ENCODE measurements around the gene RAB20. TPM values are rescaled to one million over a fixed set of nuclear protein-coding genes. Genes with fewer than 3 reads are reported as not detected.

The RAB20 gene
- polyA plus RNA-seq, 1 donor (not counting 4 experiments of a cell fraction or from before 2014, with no cell fraction given), result 4.3 TPM

- H3K9ac ChIP-seq (ENCODE audit: control insufficient read depth, extremely low read depth, insufficient read depth, low read length), result no peak overlapping the region
- DNase-seq (ENCODE audit: low read depth, low spot score) (no peak), FAIRE-seq (no peak)
- H3K9me1 ChIP-seq (ENCODE audit: control insufficient read depth, extremely low read depth, insufficient read depth, low read length), result no peaks in the 10 kb centered on the region
- no peak overlapping the region for H3K4me2 ChIP-seq (ENCODE audit: control insufficient read depth, extremely low read depth, insufficient read depth, low read depth, low read length)
- TF ChIP-seq CTCF (optimal IDR thresholded peaks at IDR 0.05 in 1 of 3, IDR thresholded peaks at IDR 0.05 in 1 of 3, conservative IDR thresholded peaks at IDR 0.05 in 1 of 3; ENCODE audit: extremely low read depth in 1 of 3, insufficient read depth in 2 of 3, low read length in 3 of 3) (no peak), EZH2 (IDR thresholded peaks at IDR 0.05; ENCODE audit: low read length) (no peak)
- no peak overlapping the region for H3K27ac ChIP-seq (ENCODE audit: control insufficient read depth, insufficient read depth, low read length)
- H3K79me2 ChIP-seq (ENCODE audit: control insufficient read depth, insufficient read depth, low read length), result no peaks in the 10 kb centered on the region
- H4K20me1 ChIP-seq (ENCODE audit: control insufficient read depth, extremely low read depth, insufficient read depth, low read length), result no peaks in the 10 kb centered on the region
- dilution Hi-C loops (cut with MboI; ENCODE audit: extremely low pct_ligation_motif_present, low sequenced_read_pairs), result no loop called here
- no peaks in the 10 kb centered on the region for H3K9me3 ChIP-seq (ENCODE audit: control insufficient read depth, low read depth, low read length)
- no peaks in the 10 kb centered on the region for H3K27me3 ChIP-seq (ENCODE audit: control insufficient read depth, extremely low read depth, insufficient read depth, low read length)
- H3K36me3 ChIP-seq (ENCODE audit: control insufficient read depth in 2 of 2, extremely low read depth in 1 of 2, insufficient read depth in 2 of 2, low read length in 2 of 2), result no peaks in the 10 kb centered on the region
- no peak overlapping the region for H2AFZ ChIP-seq (ENCODE audit: control insufficient read depth, low read length)
- no peaks in the 10 kb centered on the region for H3K4me1 ChIP-seq (ENCODE audit: control insufficient read depth, extremely low read depth, insufficient read depth, low read length)
- no peak overlapping the region for H3K4me3 ChIP-seq (ENCODE audit: control insufficient read depth in 2 of 3, extremely low read depth in 1 of 3, insufficient read depth in 2 of 3, low read depth in 1 of 3, low read length in 3 of 3)
Measured at GRCh38 chr13:110552767-110553166, 8.8 kb downstream of the RAB20 start.

GRCh38 chr13:110551284-110551683 is 10.2 kb downstream of the RAB20 start:
- DNase-seq (ENCODE audit: low read depth, low spot score), result no peak
- Histone ChIP-seq H3K27me3 (ENCODE audit: control insufficient read depth, extremely low read depth, insufficient read depth, low read length) (no peaks in the 10 kb centered on the region), H3K27ac (ENCODE audit: control insufficient read depth, insufficient read depth, low read length) (no peak overlapping the region), H3K4me1 (ENCODE audit: control insufficient read depth, extremely low read depth, insufficient read depth, low read length) (no peaks in the 10 kb centered on the region), H3K4me3 (ENCODE audit: control insufficient read depth in 2 of 3, extremely low read depth in 1 of 3, insufficient read depth in 2 of 3, low read depth in 1 of 3, low read length in 3 of 3) (no peak overlapping the region), H3K9me1 (ENCODE audit: control insufficient read depth, extremely low read depth, insufficient read depth, low read length) (no peaks in the 10 kb centered on the region), H4K20me1 (ENCODE audit: control insufficient read depth, extremely low read depth, insufficient read depth, low read length) (no peaks in the 10 kb centered on the region), H3K4me2 (ENCODE audit: control insufficient read depth, extremely low read depth, insufficient read depth, low read depth, low read length) (no peak overlapping the region), H3K9me3 (ENCODE audit: control insufficient read depth, low read depth, low read length) (no peaks in the 10 kb centered on the region), H3K9ac (ENCODE audit: control insufficient read depth, extremely low read depth, insufficient read depth, low read length) (no peak overlapping the region), H2AFZ (ENCODE audit: control insufficient read depth, low read length) (no peak overlapping the region), H3K79me2 (ENCODE audit: control insufficient read depth, insufficient read depth, low read length) (no peaks in the 10 kb centered on the region), H3K36me3 (ENCODE audit: control insufficient read depth in 2 of 2, extremely low read depth in 1 of 2, insufficient read depth in 2 of 2, low read length in 2 of 2) (no peaks in the 10 kb centered on the region)
- dilution Hi-C loops (cut with MboI; ENCODE audit: extremely low pct_ligation_motif_present, low sequenced_read_pairs), result no loop called here
- TF ChIP-seq EZH2 (IDR thresholded peaks at IDR 0.05; ENCODE audit: low read length) (no peak), CTCF (optimal IDR thresholded peaks at IDR 0.05 in 1 of 3, IDR thresholded peaks at IDR 0.05 in 1 of 3, conservative IDR thresholded peaks at IDR 0.05 in 1 of 3; ENCODE audit: extremely low read depth in 1 of 3, insufficient read depth in 2 of 3, low read length in 3 of 3) (no peak)
- no peak for FAIRE-seq

All from keratinocyte (primary cell).